ENCODE data around the gene ANKMY2.

Gene ANKMY2

GRCh38 chr7:16655394-16655793 lies 9.8 kb upstream of the ANKMY2 start:
- Histone ChIP-seq H3K4me1 (ENCODE audit: insufficient read depth, low read length) (no peaks in the 10 kb centered on the region), H3K4me3 (ENCODE audit: low read depth in 1 of 2, low read length in 2 of 2) (no peak overlapping the region), H3K9me3 (ENCODE audit: low read length) (no peaks in the 10 kb centered on the region), H3K9ac (ENCODE audit: low read length) (no peak overlapping the region), H3K27ac (ENCODE audit: low read depth, low read length) (no peak overlapping the region), H3K27me3 (ENCODE audit: control insufficient read depth in 1 of 2, insufficient read depth in 2 of 2, low read length in 2 of 2) (no peaks in the 10 kb centered on the region), H3K36me3 (ENCODE audit: insufficient read depth, low read length) (no peaks in the 10 kb centered on the region)

GRCh38 chr7:16652888-16653287 lies 7.3 kb upstream of the ANKMY2 start:
- H3K27ac ChIP-seq (ENCODE audit: low read depth, low read length) = no peak overlapping the region
- no peaks in the 10 kb centered on the region for H3K9me3 ChIP-seq (ENCODE audit: low read length)
- H3K4me1 ChIP-seq (ENCODE audit: insufficient read depth, low read length) = no peaks in the 10 kb centered on the region

GRCh38 chr7:16652240-16652583 lies 6.7 kb upstream of the ANKMY2 start:
- Histone ChIP-seq H3K27ac (ENCODE audit: low read depth, low read length) (no peak overlapping the region), H3K36me3 (ENCODE audit: insufficient read depth, low read length) (no peaks in the 10 kb centered on the region), H3K4me3 (ENCODE audit: low read depth in 1 of 2, low read length in 2 of 2) (no peak overlapping the region), H3K4me1 (ENCODE audit: insufficient read depth, low read length) (peaks cover 6% of the 10 kb centered on the region), H3K9ac (ENCODE audit: low read length) (no peak overlapping the region), H3K27me3 (ENCODE audit: control insufficient read depth in 1 of 2, insufficient read depth in 2 of 2, low read length in 2 of 2) (no peaks in the 10 kb centered on the region), H3K9me3 (ENCODE audit: low read length) (no peaks in the 10 kb centered on the region)

More at GRCh38 chr7:16652888-16653287, 7.3 kb upstream of the ANKMY2 start:
- H3K4me3 ChIP-seq (ENCODE audit: low read depth in 1 of 2, low read length in 2 of 2) = no peak overlapping the region
- H3K9ac ChIP-seq (ENCODE audit: low read length) = no peak overlapping the region
- no peaks in the 10 kb centered on the region for H3K27me3 ChIP-seq (ENCODE audit: control insufficient read depth in 1 of 2, insufficient read depth in 2 of 2, low read length in 2 of 2)
- H3K36me3 ChIP-seq (ENCODE audit: insufficient read depth, low read length) = no peaks in the 10 kb centered on the region

DNA sequence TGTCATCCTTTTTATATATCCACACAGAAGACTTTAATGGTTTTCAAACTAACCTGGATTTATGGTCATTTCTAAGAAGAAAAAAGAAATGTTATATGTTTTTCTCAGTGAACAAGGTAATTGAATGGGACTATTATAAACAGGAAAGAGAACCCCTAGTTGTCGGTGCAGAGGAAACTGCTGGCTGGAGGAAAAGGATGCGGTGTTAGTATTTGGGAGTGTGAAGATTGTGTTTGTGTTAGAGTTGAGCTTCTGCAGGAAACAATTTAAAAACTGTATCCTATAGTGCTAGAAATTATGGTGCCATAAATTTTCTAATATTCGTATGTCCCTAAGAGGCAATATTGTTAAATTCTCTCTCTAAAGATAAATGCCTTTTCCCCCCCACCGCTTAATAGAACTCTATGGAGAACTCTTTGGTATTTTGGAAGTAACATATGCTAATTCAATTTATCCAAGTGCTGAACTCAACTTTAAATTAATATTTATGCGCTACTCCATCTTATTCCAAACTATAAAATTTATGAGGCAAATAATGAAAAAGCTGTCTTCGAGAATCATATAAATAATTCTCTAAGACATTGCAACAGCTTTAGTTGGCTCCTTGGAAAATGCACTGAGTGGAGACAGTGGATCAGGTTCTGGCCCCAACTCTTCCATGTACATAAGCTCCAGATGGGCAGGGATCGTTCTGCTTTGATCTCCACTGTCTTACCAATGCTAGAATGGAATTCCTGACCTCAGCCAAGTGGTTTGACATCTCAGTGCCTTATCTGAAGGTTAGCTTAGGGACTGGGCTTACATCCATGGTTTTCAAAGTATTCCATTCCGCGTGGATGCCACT lies 6.1 kb upstream of the ANKMY2 start:
- no peaks in the 10 kb centered on the region for H3K27me3 ChIP-seq (ENCODE audit: control insufficient read depth in 1 of 2, insufficient read depth in 2 of 2, low read length in 2 of 2)
- no peaks in the 10 kb centered on the region for H3K36me3 ChIP-seq (ENCODE audit: insufficient read depth, low read length)
- no peak overlapping the region for H3K9ac ChIP-seq (ENCODE audit: low read length)
- H3K4me1 ChIP-seq (ENCODE audit: insufficient read depth, low read length) = peaks cover 11% of the 10 kb centered on the region
- H3K9me3 ChIP-seq (ENCODE audit: low read length) = no peaks in the 10 kb centered on the region
- H3K4me3 ChIP-seq (ENCODE audit: low read depth in 1 of 2, low read length in 2 of 2) = no peak overlapping the region
- H3K27ac ChIP-seq (ENCODE audit: low read depth, low read length) = no peak overlapping the region

DNA sequence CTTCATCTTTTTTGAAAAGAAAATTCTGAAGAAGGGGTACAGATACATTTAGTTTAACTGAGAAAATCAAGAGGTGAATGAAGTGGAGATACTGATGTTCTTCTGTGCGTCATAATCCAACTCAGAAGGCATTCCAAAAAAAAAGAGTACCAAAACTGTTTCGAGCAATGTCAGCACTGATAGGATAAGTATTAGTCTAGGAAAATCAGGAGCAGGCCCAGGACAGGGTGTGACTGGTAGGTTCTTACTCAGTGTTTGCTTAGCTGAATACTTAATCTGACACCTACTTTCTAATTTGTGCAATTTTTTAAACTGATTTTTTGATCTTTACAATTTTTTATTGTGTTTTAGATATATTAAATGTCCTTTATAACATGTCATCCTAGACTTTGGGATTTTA lies 4.7 kb upstream of the ANKMY2 start:
- Histone ChIP-seq H3K36me3 (ENCODE audit: insufficient read depth, low read length) (no peaks in the 10 kb centered on the region), H3K4me1 (ENCODE audit: insufficient read depth, low read length) (peaks cover 11% of the 10 kb centered on the region), H3K27ac (ENCODE audit: low read depth, low read length) (no peak overlapping the region), H3K9me3 (ENCODE audit: low read length) (no peaks in the 10 kb centered on the region), H3K9ac (ENCODE audit: low read length) (no peak overlapping the region), H3K4me3 (ENCODE audit: low read depth in 1 of 2, low read length in 2 of 2) (no peak overlapping the region), H3K27me3 (ENCODE audit: control insufficient read depth in 1 of 2, insufficient read depth in 2 of 2, low read length in 2 of 2) (no peaks in the 10 kb centered on the region)

DNA sequence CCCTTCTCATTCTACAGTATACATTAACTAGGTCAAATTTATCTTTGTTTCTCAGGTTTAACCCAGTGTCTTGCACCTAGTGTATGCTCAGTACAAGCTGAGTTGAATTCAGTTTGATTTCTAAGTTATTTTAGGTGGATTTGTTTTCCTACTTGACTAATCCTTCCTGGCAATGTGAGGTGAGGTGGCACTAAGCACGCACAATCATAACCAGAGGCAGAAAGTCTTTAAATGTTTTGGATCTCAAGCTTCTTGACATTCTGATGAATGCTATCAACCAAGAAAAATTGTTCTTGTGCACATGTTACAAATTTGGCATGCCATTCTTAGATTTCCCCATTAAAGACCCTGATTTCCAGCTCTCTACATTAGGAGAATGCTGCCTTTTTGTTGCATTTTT lies 3.6 kb upstream of the ANKMY2 start:
- Histone ChIP-seq H3K27ac (ENCODE audit: low read depth, low read length) (no peak overlapping the region), H3K9me3 (ENCODE audit: low read length) (no peaks in the 10 kb centered on the region), H3K4me1 (ENCODE audit: insufficient read depth, low read length) (peaks cover 14% of the 10 kb centered on the region), H3K27me3 (ENCODE audit: control insufficient read depth in 1 of 2, insufficient read depth in 2 of 2, low read length in 2 of 2) (no peaks in the 10 kb centered on the region), H3K36me3 (ENCODE audit: insufficient read depth, low read length) (no peaks in the 10 kb centered on the region), H3K9ac (ENCODE audit: low read length) (no peak overlapping the region), H3K4me3 (ENCODE audit: low read depth in 1 of 2, low read length in 2 of 2) (no peak overlapping the region)

- Histone ChIP-seq H3K9ac (ENCODE audit: low read length) (no peak overlapping the region), H3K4me3 (ENCODE audit: low read depth in 1 of 2, low read length in 2 of 2) (no peak overlapping the region), H3K9me3 (ENCODE audit: low read length) (no peaks in the 10 kb centered on the region), H3K27ac (ENCODE audit: low read depth, low read length) (no peak overlapping the region), H3K4me1 (ENCODE audit: insufficient read depth, low read length) (peaks cover 20% of the 10 kb centered on the region), H3K27me3 (ENCODE audit: control insufficient read depth in 1 of 2, insufficient read depth in 2 of 2, low read length in 2 of 2) (no peaks in the 10 kb centered on the region), H3K36me3 (ENCODE audit: insufficient read depth, low read length) (no peaks in the 10 kb centered on the region)
Measured at GRCh38 chr7:16648551-16648950, 3.0 kb upstream of the ANKMY2 start.

DNA sequence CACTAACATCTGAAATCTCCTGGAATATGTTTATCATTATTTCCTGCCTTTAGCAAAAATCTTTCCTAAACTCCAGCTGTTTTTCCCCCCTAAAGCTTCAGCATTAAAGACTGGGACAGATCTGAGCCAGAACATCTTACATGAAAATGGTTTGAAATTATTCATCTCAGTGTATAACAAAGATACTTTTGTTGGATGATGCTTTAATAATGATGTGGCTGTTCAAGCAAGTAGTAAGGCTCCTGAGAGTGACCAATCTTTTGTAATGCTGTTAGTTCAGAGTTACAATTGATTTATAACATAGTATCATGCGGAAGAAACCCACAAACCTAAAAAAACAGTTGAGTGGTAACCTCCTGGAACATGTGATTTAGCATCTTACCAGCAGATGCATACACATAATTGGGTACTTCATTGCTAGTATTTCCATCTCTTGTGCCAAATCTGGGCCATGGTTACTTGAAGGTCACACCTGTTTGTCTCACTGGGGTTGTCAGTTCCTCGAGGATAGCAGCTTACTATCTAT lies 1.9 kb upstream of the ANKMY2 start:
- no peaks in the 10 kb centered on the region for H3K9me3 ChIP-seq (ENCODE audit: low read length)
- H3K4me1 ChIP-seq (ENCODE audit: insufficient read depth, low read length) = peaks cover 29% of the 10 kb centered on the region
- no peaks in the 10 kb centered on the region for H3K36me3 ChIP-seq (ENCODE audit: insufficient read depth, low read length)
- H3K4me3 ChIP-seq (ENCODE audit: low read depth in 1 of 2, low read length in 2 of 2) = peak overlapping the region in 1 of 2 donors; percentile 69
- H3K27ac ChIP-seq (ENCODE audit: low read depth, low read length) = no peak overlapping the region
- H3K9ac ChIP-seq (ENCODE audit: low read length) = no peak overlapping the region
- H3K27me3 ChIP-seq (ENCODE audit: control insufficient read depth in 1 of 2, insufficient read depth in 2 of 2, low read length in 2 of 2) = no peaks in the 10 kb centered on the region

DNA sequence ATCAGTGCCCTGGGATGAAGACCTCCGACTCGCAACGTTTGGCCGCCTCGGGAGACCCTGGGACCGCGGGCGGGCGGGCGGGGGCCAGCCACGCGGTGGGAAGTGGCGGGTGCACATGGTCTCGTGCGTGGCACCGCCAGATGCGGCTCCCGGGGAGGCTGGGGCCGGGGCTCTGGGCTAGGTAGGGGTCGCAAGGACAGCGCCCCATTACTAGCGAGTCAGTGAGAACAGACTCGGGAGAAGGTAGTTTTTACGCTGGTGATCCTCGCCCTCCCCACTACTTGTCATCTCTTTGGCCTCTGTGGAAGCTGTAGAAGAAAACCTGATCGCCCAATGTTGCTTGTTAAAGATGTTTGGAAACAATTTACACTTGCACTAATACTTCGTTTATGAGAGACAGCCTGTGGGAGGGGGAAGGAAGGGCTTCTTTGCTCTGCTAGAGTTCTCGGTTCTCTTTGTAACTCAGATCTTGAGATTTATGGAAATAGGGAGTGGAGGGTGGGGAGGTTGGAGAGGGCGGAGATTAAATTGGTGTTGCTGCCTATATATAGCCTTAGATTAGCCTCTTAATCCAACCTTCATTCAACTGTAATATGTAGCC lies 1.0 kb upstream of the ANKMY2 start:
- Histone ChIP-seq H3K9ac (ENCODE audit: low read length) (peak overlapping the region; percentile 23), H3K4me1 (ENCODE audit: insufficient read depth, low read length) (peaks cover 36% of the 10 kb centered on the region), H3K9me3 (ENCODE audit: low read length) (no peaks in the 10 kb centered on the region), H3K36me3 (ENCODE audit: insufficient read depth, low read length) (no peaks in the 10 kb centered on the region), H3K27ac (ENCODE audit: low read depth, low read length) (peak overlapping the region; percentile 96), H3K27me3 (ENCODE audit: control insufficient read depth in 1 of 2, insufficient read depth in 2 of 2, low read length in 2 of 2) (no peaks in the 10 kb centered on the region), H3K4me3 (ENCODE audit: low read depth in 1 of 2, low read length in 2 of 2) (peak overlapping the region; percentile 86 to 91)

DNA sequence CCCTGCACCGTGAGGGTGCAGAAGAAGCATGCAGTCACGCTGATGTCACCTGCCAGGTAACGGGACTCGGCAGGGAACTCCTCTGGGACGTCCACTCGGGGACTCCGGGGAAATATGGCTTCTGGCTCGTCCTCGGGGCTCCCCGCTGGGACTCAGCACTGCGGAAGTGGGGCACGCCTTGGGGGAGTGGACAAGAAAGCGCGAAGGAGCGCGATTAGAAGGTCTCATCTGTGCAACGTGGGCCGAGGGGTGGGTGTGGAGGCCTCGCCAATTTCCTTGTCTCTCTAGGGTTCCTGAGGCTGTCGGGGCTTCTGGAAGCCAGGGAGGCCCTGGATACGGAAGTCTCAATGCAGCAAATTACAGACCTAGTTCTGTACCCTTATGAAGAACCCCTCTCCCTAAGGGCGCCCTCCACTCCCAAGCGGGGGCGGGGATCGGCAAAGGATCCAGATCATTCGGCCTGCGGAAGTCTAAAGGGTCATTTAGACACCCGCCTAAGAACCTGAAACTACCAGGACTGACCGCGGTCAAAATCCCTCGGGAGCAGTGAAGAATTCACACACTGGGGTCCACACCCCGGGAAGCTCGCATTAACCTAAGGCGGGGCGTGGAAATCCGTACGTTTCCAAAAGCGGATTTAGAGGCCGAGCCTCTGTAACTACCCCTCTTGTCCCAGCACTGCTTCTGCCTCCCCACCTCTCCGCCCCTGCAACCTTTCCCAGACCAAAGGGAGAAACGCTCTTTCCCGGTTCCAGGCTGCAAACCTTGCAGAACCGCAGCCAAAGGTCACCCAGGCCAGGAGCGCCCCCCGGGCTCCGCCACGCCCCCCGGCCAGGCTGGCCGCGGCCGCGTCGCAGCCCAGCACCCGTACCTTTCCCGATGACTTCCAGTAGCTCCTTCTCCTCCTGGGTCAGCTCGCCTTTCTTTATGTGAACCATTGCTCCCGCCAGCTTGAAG lies 640 bp downstream of the ANKMY2 start:
- H3K36me3 ChIP-seq (ENCODE audit: insufficient read depth, low read length) = no peaks in the 10 kb centered on the region
- peak overlapping the region; percentile 70 for H3K9ac ChIP-seq (ENCODE audit: low read length)
- H3K4me1 ChIP-seq (ENCODE audit: insufficient read depth, low read length) = peaks cover 36% of the 10 kb centered on the region
- H3K27ac ChIP-seq (ENCODE audit: low read depth, low read length) = peak overlapping the region; percentile 96
- H3K27me3 ChIP-seq (ENCODE audit: control insufficient read depth in 1 of 2, insufficient read depth in 2 of 2, low read length in 2 of 2) = no peaks in the 10 kb centered on the region
- H3K9me3 ChIP-seq (ENCODE audit: low read length) = no peaks in the 10 kb centered on the region
- H3K4me3 ChIP-seq (ENCODE audit: low read depth in 1 of 2, low read length in 2 of 2) = peak overlapping the region; percentile 69 to 86

GRCh38 chr7:16644157-16644556 lies 1.4 kb downstream of the ANKMY2 start:
- no peaks in the 10 kb centered on the region for H3K9me3 ChIP-seq (ENCODE audit: low read length)
- no peak overlapping the region for H3K27ac ChIP-seq (ENCODE audit: low read depth, low read length)
- H3K4me3 ChIP-seq (ENCODE audit: low read depth in 1 of 2, low read length in 2 of 2) = peak overlapping the region; percentile 69 to 86
- H3K27me3 ChIP-seq (ENCODE audit: control insufficient read depth in 1 of 2, insufficient read depth in 2 of 2, low read length in 2 of 2) = no peaks in the 10 kb centered on the region
- no peaks in the 10 kb centered on the region for H3K36me3 ChIP-seq (ENCODE audit: insufficient read depth, low read length)
- peaks cover 36% of the 10 kb centered on the region for H3K4me1 ChIP-seq (ENCODE audit: insufficient read depth, low read length)
- H3K9ac ChIP-seq (ENCODE audit: low read length) = peak overlapping the region; percentile 70
